GM13976 (cell line): ENCODE results near the gene EGLN1.

Experiments used
- DNase-seq: peaks from one replicate; pipeline ENCODE4 v3.0.0; 2012; ENCODE audit warnings: low spot score
- CTCF ChIP-seq: IDR thresholded peaks from 2 replicates; pipeline ENCODE4 v1.5.1; 2012; ENCODE audit warnings: borderline replicate concordance, mild to moderate bottlenecking; ENCODE audit not compliant: insufficient read depth; ENCODE audit errors: extremely low read depth, missing control alignments, control extremely low read depth
- in situ Hi-C: fragments of 300-500 bp; cut with MboI; formaldehyde crosslinking; loops from one replicate; pipeline ENCODE4 v1.12.0; 2022; ENCODE audit warnings: low sequenced_read_pairs, mixed read lengths, inconsistent platforms; ENCODE audit not compliant: unreplicated experiment

EGLN1 gene

GRCh38 chr1:231386466-231386865 lies 35.6 kb downstream of the EGLN1 start:
- TF ChIP-seq CTCF = no peak
- in situ Hi-C loops = no loop called here

GRCh38 chr1:231385416-231385748 lies 36.7 kb downstream of the EGLN1 start:
- in situ Hi-C loops = no loop called here
- no peak for TF ChIP-seq CTCF
- DNase-seq = no peak

More at GRCh38 chr1:231386466-231386865, 35.6 kb downstream of the EGLN1 start:
- no peak for DNase-seq

- in situ Hi-C loops = no loop called here
- no peak for TF ChIP-seq CTCF
Measured at GRCh38 chr1:231384696-231385415, 37.2 kb downstream of the EGLN1 start.

GRCh38 chr1:231383159-231383860 lies 38.8 kb downstream of the EGLN1 start:
- DNase-seq = no peak
- no peak for TF ChIP-seq CTCF
- in situ Hi-C loops = no loop called here

More at GRCh38 chr1:231384696-231385415, 37.2 kb downstream of the EGLN1 start:
- no peak for DNase-seq

GRCh38 chr1:231382426-231382825 lies 39.7 kb downstream of the EGLN1 start:
- in situ Hi-C loops = no loop called here
- DNase-seq = no peak
- TF ChIP-seq CTCF = no peak

- in situ Hi-C loops = no loop called here
- DNase-seq = no peak
- no peak for TF ChIP-seq CTCF
Measured at GRCh38 chr1:231381729-231382128, 40.4 kb downstream of the EGLN1 start.
